WI38 (cell line): ENCODE data around the gene DAP.

ENCODE experiments used
- H3K4me3 ChIP-seq: 2 replicates; pipeline ENCODE4 v1.5.1; 2011; ENCODE audit warnings: low read depth, mild to moderate bottlenecking, control low read depth, low read length
- CTCF ChIP-seq: IDR thresholded peaks from 2 replicates; pipeline ENCODE4 v1.5.1; 2012; ENCODE audit warnings: low read depth, mild to moderate bottlenecking, control low read depth, low read length

The DAP gene

GRCh38 chr5:10708189-10708944 lies 52.7 kb downstream of the DAP start:
- H3K4me3 ChIP-seq, result no peak overlapping the region
- no peak for TF ChIP-seq CTCF

- TF ChIP-seq CTCF, result no peak
Observed at GRCh38 chr5:10707198-10708142, 53.6 kb downstream of the DAP start.

GRCh38 chr5:10706326-10706725 lies 54.7 kb downstream of the DAP start:
- no peak for TF ChIP-seq CTCF
- no peak overlapping the region for H3K4me3 ChIP-seq

More at GRCh38 chr5:10707198-10708142, 53.6 kb downstream of the DAP start:
- no peak overlapping the region for H3K4me3 ChIP-seq

- no peak for TF ChIP-seq CTCF
- H3K4me3 ChIP-seq, result no peak overlapping the region
Observed at GRCh38 chr5:10705747-10706146, 55.3 kb downstream of the DAP start.

- no peak overlapping the region for H3K4me3 ChIP-seq
- no peak for TF ChIP-seq CTCF
Observed at GRCh38 chr5:10704949-10705621, 55.9 kb downstream of the DAP start.

GRCh38 chr5:10703676-10704075 lies 57.4 kb downstream of the DAP start:
- TF ChIP-seq CTCF, result no peak
- no peak overlapping the region for H3K4me3 ChIP-seq
